Fibroblast of skin of left quadriceps (primary cell): ENCODE measurements around the gene TGM6.
A peak's percentile ranks its signal among the peaks of the same experiment; 100 is the strongest.

Experiments
- DNase-seq, 2 experiments: peaks; one replicate each; pipeline ENCODE4 v3.0.0-alpha.2; 2013; ENCODE audit warnings: low read depth in 2 of 2

Gene TGM6

GRCh38 chr20:2364044-2364443 is 16.7 kb upstream of the TGM6 start:
- no peak for DNase-seq

GRCh38 chr20:2365091-2365490 is 15.6 kb upstream of the TGM6 start:
- no peak for DNase-seq

GRCh38 chr20:2365666-2366065 is 15.0 kb upstream of the TGM6 start:
- DNase-seq = no peak

GRCh38 chr20:2368621-2369020 is 12.1 kb upstream of the TGM6 start:
- no peak for DNase-seq

GRCh38 chr20:2373098-2373497 is 7.6 kb upstream of the TGM6 start:
- no peak for DNase-seq

GRCh38 chr20:2374346-2375125 is 6.2 kb upstream of the TGM6 start:
- no peak for DNase-seq

- DNase-seq = no peak
Observed at GRCh38 chr20:2378893-2379292, 1.8 kb upstream of the TGM6 start.

- DNase-seq = no peak
Observed at GRCh38 chr20:2379511-2380229, 1.0 kb upstream of the TGM6 start.

GRCh38 chr20:2381303-2381702 is 602 bp downstream of the TGM6 start:
- no peak for DNase-seq

- no peak for DNase-seq
Observed at GRCh38 chr20:2382833-2383232, 2.1 kb downstream of the TGM6 start.

- DNase-seq = no peak
Observed at GRCh38 chr20:2385026-2385425, 4.3 kb downstream of the TGM6 start.

- no peak for DNase-seq
Observed at GRCh38 chr20:2385496-2385895, 4.8 kb downstream of the TGM6 start.

GRCh38 chr20:2386516-2387179 is 5.9 kb downstream of the TGM6 start:
- DNase-seq = peak; percentile 12

GRCh38 chr20:2387180-2387577 is 6.5 kb downstream of the TGM6 start:
- DNase-seq = no peak

GRCh38 chr20:2387580-2387979 is 6.9 kb downstream of the TGM6 start:
- DNase-seq = no peak

GRCh38 chr20:2390951-2391675 is 10.4 kb downstream of the TGM6 start:
- DNase-seq = no peak

- DNase-seq = no peak
Observed at GRCh38 chr20:2394411-2395055, 13.8 kb downstream of the TGM6 start.

GRCh38 chr20:2395136-2395535 is 14.4 kb downstream of the TGM6 start:
- DNase-seq = no peak

- DNase-seq = no peak
Observed at GRCh38 chr20:2396241-2396814, 15.6 kb downstream of the TGM6 start.

- no peak for DNase-seq
Observed at GRCh38 chr20:2397091-2397490, 16.4 kb downstream of the TGM6 start.

GRCh38 chr20:2397595-2398145 is 17.0 kb downstream of the TGM6 start:
- no peak for DNase-seq
